Neural cell (in vitro differentiated cells): ENCODE results near the gene BTG4. TPM values are rescaled to one million over a fixed set of nuclear protein-coding genes. Genes with fewer than 3 reads are reported as not detected.

Source experiments
- H2AFZ ChIP-seq: fragments of 200-600, 300-800 bp; sonication (generic), shearing (Covaris generic); 2 replicates; pipeline ENCODE4 v1.6.0; 2014; ENCODE audit warnings: low read depth, mild to moderate bottlenecking, antibody characterized with exemption, low read length, moderate library complexity
- H3F3A ChIP-seq: fragments of 200-600 bp; shearing (Covaris generic); 2 replicates; pipeline ENCODE4 v1.6.1; 2016; ENCODE audit warnings: mild to moderate bottlenecking, moderate library complexity, mixed read lengths, antibody characterized with exemption, low read length; ENCODE audit not compliant: insufficient read depth, poor library complexity, severe bottlenecking
- H3K27ac ChIP-seq: fragments of 200-600, 300-800 bp; sonication (generic), shearing (Covaris generic); 2 replicates; pipeline ENCODE4 v1.5.1; 2014; ENCODE audit warnings: mild to moderate bottlenecking, low read length, moderate library complexity
- H3K27me3 ChIP-seq: fragments of 300-800, 200-600 bp; sonication (generic), shearing (Covaris generic); 2 replicates; pipeline ENCODE4 v1.6.0; 2014; ENCODE audit warnings: mild to moderate bottlenecking, low read depth, low read length, moderate library complexity; ENCODE audit not compliant: insufficient read depth
- H3K36me3 ChIP-seq: fragments of 300-800, 200-600 bp; sonication (generic), shearing (Covaris generic); 2 replicates; pipeline ENCODE4 v1.5.1; 2014; ENCODE audit warnings: mild to moderate bottlenecking, antibody characterized with exemption, low read length, moderate library complexity; ENCODE audit not compliant: insufficient read depth
- H3K4me2 ChIP-seq: fragments of 300-800, 200-600 bp; sonication (generic), shearing (Covaris generic); 2 replicates; pipeline ENCODE4 v1.6.0; 2014; ENCODE audit warnings: mild to moderate bottlenecking, low read length
- H3K4me3 ChIP-seq: fragments of 300-800, 200-600 bp; sonication (generic), shearing (Covaris generic); 2 replicates; pipeline ENCODE4 v1.5.1; 2014; ENCODE audit warnings: mild to moderate bottlenecking, low read length, moderate library complexity
- H3K79me2 ChIP-seq: fragments of 200-600 bp; shearing (Covaris generic); replicated peaks from 2 replicates; pipeline ENCODE4 v1.6.0; 2014; ENCODE audit warnings: mild to moderate bottlenecking, low read length, moderate library complexity; ENCODE audit not compliant: insufficient read depth
- H3K9ac ChIP-seq: fragments of 300-800, 200-600 bp; sonication (generic), shearing (Covaris generic); 2 replicates; pipeline ENCODE4 v1.6.1; 2016; ENCODE audit warnings: mild to moderate bottlenecking, low read length, mixed read lengths
- H3K9me2 ChIP-seq: fragments of 200-600 bp; shearing (Covaris generic); 2 replicates; pipeline ENCODE4 v1.6.1; 2016; ENCODE audit warnings: mild to moderate bottlenecking, low read length, mixed read lengths; ENCODE audit not compliant: insufficient read depth
- H3K9me3 ChIP-seq: fragments of 200-600, 300-800 bp; sonication (generic), shearing (Covaris generic); 2 replicates; pipeline ENCODE4 v1.6.1; 2016; ENCODE audit warnings: mild to moderate bottlenecking, mixed run types, low read length, moderate library complexity, mixed read lengths
- H4K20me1 ChIP-seq: fragments of 200-600 bp; shearing (Covaris generic); 2 replicates; pipeline ENCODE4 v1.6.1; 2016; ENCODE audit warnings: mild to moderate bottlenecking, mixed run types; ENCODE audit not compliant: insufficient read depth
- CTCF ChIP-seq: fragments of 450-650 bp; IDR thresholded peaks from 2 replicates; pipeline ENCODE4 v1.5.1; 2014; ENCODE audit warnings: antibody characterized with exemption, mild to moderate bottlenecking, moderate library complexity; ENCODE audit not compliant: poor library complexity, severe bottlenecking
- EP300 ChIP-seq: fragments of 450-650 bp; conservative IDR thresholded peaks from 2 replicates; pipeline ENCODE4 v1.6.1; 2014; ENCODE audit warnings: antibody characterized with exemption, mild to moderate bottlenecking, moderate library complexity; ENCODE audit not compliant: poor library complexity, severe bottlenecking
- EZH2 ChIP-seq: fragments of 200-600, 300-800 bp; shearing (Covaris generic), sonication (generic); IDR thresholded peaks from 2 replicates; pipeline ENCODE4 v1.6.1; 2014; ENCODE audit warnings: antibody characterized with exemption, low read length, borderline replicate concordance, mild to moderate bottlenecking; ENCODE audit not compliant: insufficient read depth, poor library complexity, severe bottlenecking
- MXI1 ChIP-seq: fragments of 450-650 bp; conservative IDR thresholded peaks from 2 replicates; pipeline ENCODE4 v1.6.1; 2014; ENCODE audit warnings: antibody characterized with exemption, mild to moderate bottlenecking; ENCODE audit not compliant: poor library complexity, severe bottlenecking
- POLR2AphosphoS5 ChIP-seq: IDR thresholded peaks from 2 replicates; pipeline ENCODE4 v1.6.1; 2012
- RAD21 ChIP-seq: fragments of 450-650 bp; conservative IDR thresholded peaks from 2 replicates; pipeline ENCODE4 v1.6.1; 2014; ENCODE audit warnings: antibody characterized with exemption, mild to moderate bottlenecking, moderate library complexity
- REST ChIP-seq: IDR thresholded peaks from 2 replicates; pipeline ENCODE4 v1.6.1; 2012; ENCODE audit warnings: borderline replicate concordance
- SMC3 ChIP-seq: fragments of 450-650 bp; conservative IDR thresholded peaks from 2 replicates; pipeline ENCODE4 v1.6.1; 2014; ENCODE audit warnings: antibody characterized with exemption, mild to moderate bottlenecking, moderate library complexity; ENCODE audit not compliant: poor library complexity
- TAF1 ChIP-seq: IDR thresholded peaks from 2 replicates; pipeline ENCODE4 v1.6.1; 2012; ENCODE audit warnings: low read depth
- polyA plus RNA-seq: library from polyadenylated mRNA; depleted of rRNA; stranded (reverse); fragments of >200 nt; gene quantifications from 2 replicates; pipeline ENCODE4 v1.2.3, GENCODE V29; 2014

The BTG4 gene
- polyA plus RNA-seq, 1 donor from 2014 or later = not detected

GRCh38 chr11:111542606-111543275 lies 30.6 kb upstream of the BTG4 start:
- H3K27me3 ChIP-seq = peaks cover 57% of the 10 kb centered on the region
- H3K4me3 ChIP-seq = no peak overlapping the region
- no peak for TF ChIP-seq REST
- no peak for TF ChIP-seq SMC3
- no peak for TF ChIP-seq EZH2
- no peak for TF ChIP-seq RAD21
- no peak for TF ChIP-seq TAF1
- TF ChIP-seq CTCF = no peak
- no peak for TF ChIP-seq EP300
- no peak for TF ChIP-seq POLR2AphosphoS5
- no peak for TF ChIP-seq MXI1
- H2AFZ ChIP-seq = no peak overlapping the region
- H3K9me2 ChIP-seq = no peaks in the 10 kb centered on the region
- H3K9ac ChIP-seq = no peak overlapping the region
- no peak overlapping the region for H3K27ac ChIP-seq
- H3K9me3 ChIP-seq = no peaks in the 10 kb centered on the region
- H4K20me1 ChIP-seq = no peaks in the 10 kb centered on the region
- H3K36me3 ChIP-seq = no peaks in the 10 kb centered on the region
- no peaks in the 10 kb centered on the region for H3K79me2 ChIP-seq
- H3K4me2 ChIP-seq = no peak overlapping the region
- no peaks in the 10 kb centered on the region for H3F3A ChIP-seq

GRCh38 chr11:111541254-111542061 lies 29.3 kb upstream of the BTG4 start:
- H3K27ac ChIP-seq = no peak overlapping the region

More at GRCh38 chr11:111541254-111542061, 29.3 kb upstream of the BTG4 start:
- Histone ChIP-seq H3K9me2 (no peaks in the 10 kb centered on the region), H3K4me2 (peak overlapping the region; percentile 45), H3K79me2 (no peaks in the 10 kb centered on the region), H3K9me3 (no peaks in the 10 kb centered on the region), H3K4me3 (peak overlapping the region; percentile 68), H4K20me1 (no peaks in the 10 kb centered on the region), H3K36me3 (no peaks in the 10 kb centered on the region), H3F3A (no peaks in the 10 kb centered on the region), H2AFZ (no peak overlapping the region), H3K9ac (no peak overlapping the region), H3K27me3 (peaks cover 57% of the 10 kb centered on the region)
- TF ChIP-seq POLR2AphosphoS5 (no peak), TAF1 (no peak)
